Neural progenitor cell (in vitro differentiated cells): ENCODE results near the gene HSP90AB1. TPM values are rescaled to one million over a fixed set of nuclear protein-coding genes. Genes with fewer than 3 reads are reported as not detected.
A peak's percentile ranks its signal among the peaks of the same experiment; 100 is the strongest.

Source experiments
- DNase-seq: peaks from one replicate; pipeline ENCODE4 v3.0.0-alpha.2; 2016; ENCODE audit warnings: low spot score
- H2AFZ ChIP-seq: fragments of 200-600 bp; sonication (generic); replicated peaks from 2 replicates; pipeline ENCODE4 v1.6.1; 2016; ENCODE audit warnings: antibody characterized with exemption
- H3F3A ChIP-seq: fragments of 200-600 bp; sonication (generic); 2 replicates; pipeline ENCODE4 v1.6.1; 2016; ENCODE audit warnings: antibody characterized with exemption, low read depth
- H3K27ac ChIP-seq: fragments of 200-600 bp; sonication (generic); 2 replicates; pipeline ENCODE4 v1.5.1; 2016; ENCODE audit warnings: mild to moderate bottlenecking
- H3K27me3 ChIP-seq: fragments of 200-600 bp; sonication (generic); 2 replicates; pipeline ENCODE4 v1.6.1; 2016; ENCODE audit warnings: mild to moderate bottlenecking, moderate library complexity
- H3K36me3 ChIP-seq: fragments of 200-600 bp; sonication (generic); 2 replicates; pipeline ENCODE4 v1.5.1; 2016
- H3K4me1 ChIP-seq: fragments of 200-600 bp; sonication (generic); 2 replicates; pipeline ENCODE4 v1.6.1; 2016; ENCODE audit warnings: mixed run types
- H3K4me2 ChIP-seq: fragments of 200-600 bp; sonication (generic); 2 replicates; pipeline ENCODE4 v1.6.1; 2016
- H3K4me3 ChIP-seq: fragments of 200-600 bp; sonication (generic); 2 replicates; pipeline ENCODE4 v1.5.1; 2016
- H3K79me2 ChIP-seq: fragments of 200-600 bp; sonication (generic); 2 replicates; pipeline ENCODE4 v1.6.1; 2016; ENCODE audit warnings: low read depth
- H3K9ac ChIP-seq: fragments of 200-600 bp; sonication (generic); 2 replicates; pipeline ENCODE4 v1.6.1; 2016
- H3K9me3 ChIP-seq: fragments of 200-600 bp; sonication (generic); 2 replicates; pipeline ENCODE4 v1.5.1; 2016; ENCODE audit warnings: low read depth
- H4K20me1 ChIP-seq: fragments of 200-600 bp; sonication (generic); 2 replicates; pipeline ENCODE4 v1.6.1; 2016; ENCODE audit warnings: low read depth
- H3K27ac Mint-ChIP-seq: 3 replicates; pipeline ENCODE4 v1.8.0; 2021; ENCODE audit warnings: mixed read lengths
- H3K27me3 Mint-ChIP-seq: 2 replicates; pipeline ENCODE4 v1.8.0; 2022; ENCODE audit warnings: low read depth, mild to moderate bottlenecking, inconsistent platforms, moderate library complexity, mixed read lengths; ENCODE audit not compliant: insufficient read depth
- H3K36me3 Mint-ChIP-seq: 3 replicates; pipeline ENCODE4 v1.8.0; 2021; ENCODE audit warnings: mixed read lengths
- H3K4me1 Mint-ChIP-seq: 3 replicates; pipeline ENCODE4 v1.8.0; 2021; ENCODE audit warnings: mixed read lengths
- H3K4me3 Mint-ChIP-seq: 3 replicates; pipeline ENCODE4 v1.8.0; 2021; ENCODE audit warnings: mild to moderate bottlenecking, moderate library complexity, mixed read lengths
- H3K9me3 Mint-ChIP-seq: 3 replicates; pipeline ENCODE4 v1.8.0; 2020; ENCODE audit warnings: mixed read lengths
- EZH2 ChIP-seq: fragments of 200-600 bp; sonication (generic); IDR thresholded peaks from 2 replicates; pipeline ENCODE4 v1.6.1; 2017; ENCODE audit warnings: antibody characterized with exemption, mild to moderate bottlenecking, moderate library complexity
- EZH2phosphoT487 ChIP-seq: fragments of 200-600 bp; sonication (generic); IDR thresholded peaks from 2 replicates; pipeline ENCODE4 v1.6.1; 2017; ENCODE audit warnings: antibody characterized with exemption
- total RNA-seq: library from RNA; depleted of rRNA; stranded (reverse); fragments of >200 nt; gene quantifications from 2 replicates; pipeline ENCODE4 v1.2.3, GENCODE V29; 2015; ENCODE audit warnings: low replicate concordance
- TF ChIP-seq, protein P1 (sequence below): fragments of 200-600 bp; sonication (generic); IDR thresholded peaks from 2 replicates; pipeline ENCODE4 v1.5.1; 2017; ENCODE audit warnings: antibody characterized with exemption, mild to moderate bottlenecking

Gene HSP90AB1
- total RNA-seq, 1 donor from 2014 or later = 2,068 TPM

DNA sequence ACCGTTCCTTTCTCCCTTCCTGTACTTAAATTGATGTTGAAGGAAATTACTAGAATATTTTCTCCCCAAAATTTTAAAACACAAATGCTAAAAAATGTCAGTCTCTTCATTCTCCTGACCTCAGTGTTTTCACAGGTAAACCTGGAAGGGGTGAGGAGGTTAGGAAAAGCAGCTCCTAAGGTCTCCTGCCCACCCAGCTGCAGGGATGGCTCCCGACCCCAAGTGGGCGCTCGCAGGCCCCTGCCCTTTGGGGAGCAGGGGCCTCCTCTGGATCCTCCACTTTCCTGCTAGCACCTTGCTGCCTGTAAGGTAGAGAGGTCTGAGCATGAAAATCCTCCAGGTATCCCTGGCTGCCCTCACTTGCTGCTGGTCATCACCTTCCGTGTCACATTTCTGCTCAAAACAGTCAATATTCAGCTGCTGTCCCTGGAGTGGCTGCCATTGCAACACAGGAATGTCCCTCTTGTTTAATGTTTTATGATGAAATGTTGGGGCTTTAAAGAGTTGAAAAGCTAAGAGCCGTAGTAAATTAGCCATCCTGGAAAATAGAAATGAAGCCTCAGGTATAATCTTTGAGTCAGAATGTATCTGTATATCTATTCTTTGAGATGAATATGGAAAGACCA, 10.9 kb upstream of the HSP90AB1 start:
- H3K27me3 Mint-ChIP-seq = peaks cover 9% of the 10 kb centered on the region
- Histone ChIP-seq H3K27ac (no peak overlapping the region), H3K9ac (no peak overlapping the region), H3F3A (peaks cover 22% of the 10 kb centered on the region), H3K27me3 (no peaks in the 10 kb centered on the region), H3K4me2 (no peak overlapping the region), H3K79me2 (no peaks in the 10 kb centered on the region), H3K9me3 (no peaks in the 10 kb centered on the region), H4K20me1 (no peaks in the 10 kb centered on the region), H3K36me3 (no peaks in the 10 kb centered on the region), H3K4me3 (no peak overlapping the region), H2AFZ (no peak overlapping the region), H3K4me1 (peaks cover 8% of the 10 kb centered on the region)
- no peak overlapping the region for H3K4me3 Mint-ChIP-seq
- TF ChIP-seq EZH2phosphoT487 (no peak), EZH2 (no peak)
- TF ChIP-seq, protein P1, sequence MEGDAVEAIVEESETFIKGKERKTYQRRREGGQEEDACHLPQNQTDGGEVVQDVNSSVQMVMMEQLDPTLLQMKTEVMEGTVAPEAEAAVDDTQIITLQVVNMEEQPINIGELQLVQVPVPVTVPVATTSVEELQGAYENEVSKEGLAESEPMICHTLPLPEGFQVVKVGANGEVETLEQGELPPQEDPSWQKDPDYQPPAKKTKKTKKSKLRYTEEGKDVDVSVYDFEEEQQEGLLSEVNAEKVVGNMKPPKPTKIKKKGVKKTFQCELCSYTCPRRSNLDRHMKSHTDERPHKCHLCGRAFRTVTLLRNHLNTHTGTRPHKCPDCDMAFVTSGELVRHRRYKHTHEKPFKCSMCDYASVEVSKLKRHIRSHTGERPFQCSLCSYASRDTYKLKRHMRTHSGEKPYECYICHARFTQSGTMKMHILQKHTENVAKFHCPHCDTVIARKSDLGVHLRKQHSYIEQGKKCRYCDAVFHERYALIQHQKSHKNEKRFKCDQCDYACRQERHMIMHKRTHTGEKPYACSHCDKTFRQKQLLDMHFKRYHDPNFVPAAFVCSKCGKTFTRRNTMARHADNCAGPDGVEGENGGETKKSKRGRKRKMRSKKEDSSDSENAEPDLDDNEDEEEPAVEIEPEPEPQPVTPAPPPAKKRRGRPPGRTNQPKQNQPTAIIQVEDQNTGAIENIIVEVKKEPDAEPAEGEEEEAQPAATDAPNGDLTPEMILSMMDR = no peak
- no peaks in the 10 kb centered on the region for H3K9me3 Mint-ChIP-seq
- no peak overlapping the region for H3K27ac Mint-ChIP-seq
- DNase-seq = no peak
- peaks cover 5% of the 10 kb centered on the region for H3K36me3 Mint-ChIP-seq
- H3K4me1 Mint-ChIP-seq = peaks cover 30% of the 10 kb centered on the region

DNA sequence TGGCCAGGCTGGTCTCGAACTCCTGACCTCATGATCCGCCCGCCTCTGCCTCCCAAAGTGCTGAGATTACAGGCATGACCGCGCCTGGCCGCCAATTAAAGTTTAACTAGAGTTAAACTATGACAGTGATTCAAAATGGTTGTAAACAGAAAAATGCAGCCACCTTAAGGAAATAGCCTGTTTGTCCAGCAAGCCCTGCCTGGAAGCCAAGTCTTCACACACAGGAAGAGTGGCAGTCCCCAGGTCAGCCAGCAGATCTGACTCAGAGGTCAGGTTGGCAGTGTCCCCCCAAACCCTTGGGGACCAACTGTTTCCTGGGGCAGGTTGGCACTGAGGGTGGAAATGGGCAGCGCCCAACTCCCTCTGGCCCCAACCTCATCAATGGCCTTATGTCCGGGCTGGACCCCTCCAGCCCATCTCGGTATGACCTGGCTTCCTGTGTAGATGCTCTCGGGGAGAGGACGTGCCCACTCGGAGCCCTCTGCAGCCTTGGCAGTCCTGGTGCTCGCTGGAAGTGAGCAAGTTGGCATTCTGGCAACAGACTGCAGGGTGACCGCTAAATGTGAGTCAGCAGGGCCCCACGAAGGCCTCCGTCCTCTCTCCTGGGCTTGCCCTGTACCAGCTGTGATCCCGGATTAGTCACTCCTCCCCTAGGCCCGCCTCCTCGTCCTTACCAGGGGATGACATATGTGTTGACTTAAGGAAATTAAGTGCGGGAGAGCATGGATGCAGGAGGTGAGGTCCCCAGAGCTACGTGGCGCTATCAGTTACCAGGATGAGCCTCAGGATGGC, 9.7 kb upstream of the HSP90AB1 start:
- Histone ChIP-seq H3K27ac (no peak overlapping the region), H3K9me3 (no peaks in the 10 kb centered on the region), H3K4me1 (peaks cover 8% of the 10 kb centered on the region), H3K79me2 (no peaks in the 10 kb centered on the region), H3F3A (peaks cover 23% of the 10 kb centered on the region), H3K4me3 (peak overlapping the region; percentile 54), H3K36me3 (no peaks in the 10 kb centered on the region), H3K4me2 (peak overlapping the region; percentile 80), H4K20me1 (no peaks in the 10 kb centered on the region), H2AFZ (peak overlapping the region; percentile 83), H3K9ac (no peak overlapping the region), H3K27me3 (no peaks in the 10 kb centered on the region)
- H3K27ac Mint-ChIP-seq = peak overlapping the region; percentile 88
- peaks cover 30% of the 10 kb centered on the region for H3K4me1 Mint-ChIP-seq
- peak overlapping the region; percentile 80 for H3K4me3 Mint-ChIP-seq
- TF ChIP-seq, protein P1 = no peak
- TF ChIP-seq EZH2phosphoT487 = no peak
- H3K9me3 Mint-ChIP-seq = no peaks in the 10 kb centered on the region
- H3K27me3 Mint-ChIP-seq = peaks cover 7% of the 10 kb centered on the region
- DNase-seq = peak; percentile 79
- peaks cover 3% of the 10 kb centered on the region for H3K36me3 Mint-ChIP-seq

DNA sequence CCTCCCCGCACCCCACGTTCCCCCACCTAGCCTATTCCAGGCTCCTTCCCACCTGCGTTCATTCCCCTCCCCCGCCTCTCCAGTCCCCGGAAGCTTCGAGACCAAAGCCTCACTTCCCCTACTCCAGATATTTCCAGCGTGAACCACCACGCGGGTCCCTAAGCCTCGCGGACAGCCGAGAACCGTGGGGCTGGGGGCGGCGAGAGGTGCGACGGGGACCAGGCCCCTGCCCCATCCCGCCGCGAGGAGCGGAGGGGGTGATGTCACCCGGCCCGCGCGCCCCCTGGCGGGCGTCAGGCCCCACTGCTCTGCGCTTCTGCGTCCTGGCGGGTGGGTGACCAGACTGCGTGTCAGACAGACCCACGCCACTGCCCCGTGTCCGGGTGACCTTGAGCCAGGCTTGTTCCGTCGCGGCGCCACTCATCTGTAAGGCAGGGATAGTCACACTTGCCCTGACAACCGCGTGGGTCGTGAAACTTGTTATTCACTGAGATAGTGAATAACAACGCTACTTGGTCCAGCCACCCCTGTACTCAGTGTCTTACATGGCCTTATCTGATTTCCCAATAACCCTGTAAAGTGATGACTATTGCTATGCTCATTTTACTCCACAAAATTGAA, 9.0 kb upstream of the HSP90AB1 start:
- Histone ChIP-seq H3K79me2 (no peaks in the 10 kb centered on the region), H3K4me1 (peaks cover 8% of the 10 kb centered on the region), H3K27me3 (no peaks in the 10 kb centered on the region), H3F3A (peaks cover 29% of the 10 kb centered on the region), H3K9ac (no peak overlapping the region), H3K27ac (no peak overlapping the region), H3K36me3 (no peaks in the 10 kb centered on the region), H4K20me1 (no peaks in the 10 kb centered on the region), H3K9me3 (no peaks in the 10 kb centered on the region), H3K4me3 (peak overlapping the region; percentile 54), H2AFZ (peak overlapping the region; percentile 83), H3K4me2 (peak overlapping the region; percentile 80)
- Mint-ChIP-seq H3K27me3 (peaks cover 7% of the 10 kb centered on the region), H3K4me1 (peaks cover 30% of the 10 kb centered on the region), H3K27ac (peak overlapping the region; percentile 88), H3K9me3 (no peaks in the 10 kb centered on the region), H3K36me3 (peaks cover 3% of the 10 kb centered on the region), H3K4me3 (peak overlapping the region; percentile 80)
- DNase-seq = peak; percentile 87
- TF ChIP-seq EZH2phosphoT487 (no peak), EZH2 (no peak)
- TF ChIP-seq, protein P1 = peak; percentile 96
